Erythroblast (primary cell): ENCODE measurements around the gene NDUFV2.
"Not testable (repeated sequence)": the region's sequence is repeated elsewhere in the genome, so short reads cannot be mapped to it uniquely, and the experiment has no call there.

Source experiments
- GATA1 ChIP-seq: IDR thresholded peaks from 2 replicates; pipeline ENCODE4 v1.6.1; 2011; ENCODE audit warnings: low read depth, mild to moderate bottlenecking, control low read depth, low read length, moderate library complexity
- POLR2A ChIP-seq: IDR thresholded peaks from 2 replicates; pipeline ENCODE4 v1.6.1; 2011; ENCODE audit warnings: mild to moderate bottlenecking, low read length

- not testable (repeated sequence) for TF ChIP-seq POLR2A, GATA1
Observed at GRCh38 chr18:9171919-9172318, 69.4 kb downstream of the NDUFV2 start.
